Measurements from ENCODE around the gene LFNG. TPM values are rescaled to one million over a fixed set of nuclear protein-coding genes. Genes with fewer than 3 reads are reported as not detected.

LFNG gene
- polyA plus RNA-seq, 4 donors: 10.5 to 39.3 (median 17.5) TPM

DNA sequence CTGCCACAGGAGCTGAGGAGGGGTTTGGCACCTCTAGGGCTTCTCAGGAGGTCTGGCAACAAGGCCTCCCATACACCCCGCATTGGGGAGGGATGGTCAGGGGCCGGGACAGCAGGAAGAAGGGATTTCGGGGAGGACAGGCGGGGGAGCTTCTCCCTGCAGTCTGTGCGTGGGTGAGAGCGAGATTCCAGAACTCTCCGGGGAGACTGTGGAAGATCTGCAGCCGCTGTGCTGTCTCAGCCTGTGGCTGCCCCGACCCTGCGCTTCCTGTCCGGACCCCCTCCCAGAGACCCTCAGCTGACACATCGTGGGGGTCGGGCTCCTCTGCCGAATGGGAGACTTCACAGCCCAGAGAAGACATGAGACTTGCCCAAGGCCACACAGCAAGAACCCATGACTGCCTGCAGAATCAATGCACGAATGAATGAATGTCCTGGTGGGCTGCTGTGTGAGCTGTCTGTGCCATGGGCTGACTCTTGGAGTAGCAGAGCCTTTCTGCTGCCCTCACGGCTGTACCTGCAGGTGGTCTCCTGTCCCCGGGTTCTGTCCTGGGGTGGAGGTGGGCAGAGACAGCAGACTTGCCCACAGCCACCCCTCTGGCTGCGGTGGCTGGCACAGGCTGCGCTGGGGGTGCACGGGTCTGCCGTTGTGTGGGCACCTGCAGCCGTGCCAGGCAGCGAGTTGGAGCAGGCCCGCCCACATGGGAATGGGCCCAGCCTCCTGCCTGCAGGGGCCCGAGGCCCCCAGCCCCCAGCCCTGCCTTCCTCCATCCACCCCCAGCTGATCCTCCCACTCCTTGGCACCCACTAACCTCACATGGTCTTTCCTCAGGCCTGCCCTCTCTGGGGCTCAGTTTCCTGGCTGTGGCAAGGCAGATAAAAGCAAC lies 16.3 kb upstream of the LFNG start:
- Histone ChIP-seq H3K4me3 (ENCODE audit: low read depth in 1 of 3, low read length in 3 of 3) (no peak overlapping the region), H3K4me1 (ENCODE audit: control insufficient read depth in 3 of 3, insufficient read depth in 2 of 3, low read depth in 1 of 3, low read length in 2 of 3) (peaks cover 0 to 4% (median 0%) of the 10 kb centered on the region in 3 donors), H3K27ac (ENCODE audit: low read depth in 1 of 3, low read length in 2 of 3) (no peak overlapping the region), H3K27me3 (ENCODE audit: control insufficient read depth in 3 of 3, insufficient read depth in 3 of 3, low read length in 3 of 3) (no peaks in the 10 kb centered on the region), H3K9me3 (ENCODE audit: control insufficient read depth in 2 of 2, insufficient read depth in 1 of 2, low read depth in 1 of 2, low read length in 1 of 2) (no peaks in the 10 kb centered on the region), H3K36me3 (ENCODE audit: control insufficient read depth in 3 of 3, insufficient read depth in 2 of 3, low read depth in 1 of 3, low read length in 3 of 3) (no peaks in the 10 kb centered on the region)
- FAIRE-seq (no peak), DNase-seq (no peak)
- 68 to 77% (median 77%) methylated on average over 23 to 25 of the region's 25 CpGs for WGBS, 3 donors

GRCh38 chr7:2504128-2504888 lies 15.3 kb upstream of the LFNG start:
- no peak overlapping the region for H3K27ac ChIP-seq (ENCODE audit: low read depth in 1 of 3, low read length in 2 of 3)
- no peak overlapping the region for H3K4me3 ChIP-seq (ENCODE audit: low read depth in 1 of 3, low read length in 3 of 3)
- 74 to 89% (median 88%) methylated on average over 14 to 21 of the region's 21 CpGs for WGBS, 3 donors
- H3K9me3 ChIP-seq (ENCODE audit: control insufficient read depth in 2 of 2, insufficient read depth in 1 of 2, low read depth in 1 of 2, low read length in 1 of 2): no peaks in the 10 kb centered on the region
- H3K4me1 ChIP-seq (ENCODE audit: control insufficient read depth in 3 of 3, insufficient read depth in 2 of 3, low read depth in 1 of 3, low read length in 2 of 3): peaks cover 0 to 11% (median 2%) of the 10 kb centered on the region in 3 donors
- no peaks in the 10 kb centered on the region for H3K27me3 ChIP-seq (ENCODE audit: control insufficient read depth in 3 of 3, insufficient read depth in 3 of 3, low read length in 3 of 3)
- FAIRE-seq (no peak), DNase-seq (no peak)
- H3K36me3 ChIP-seq (ENCODE audit: control insufficient read depth in 3 of 3, insufficient read depth in 2 of 3, low read depth in 1 of 3, low read length in 3 of 3): no peaks in the 10 kb centered on the region

- Histone ChIP-seq H3K36me3 (ENCODE audit: control insufficient read depth in 3 of 3, insufficient read depth in 2 of 3, low read depth in 1 of 3, low read length in 3 of 3) (no peaks in the 10 kb centered on the region), H3K27me3 (ENCODE audit: control insufficient read depth in 3 of 3, insufficient read depth in 3 of 3, low read length in 3 of 3) (no peaks in the 10 kb centered on the region), H3K9me3 (ENCODE audit: control insufficient read depth in 2 of 2, insufficient read depth in 1 of 2, low read depth in 1 of 2, low read length in 1 of 2) (no peaks in the 10 kb centered on the region), H3K27ac (ENCODE audit: low read depth in 1 of 3, low read length in 2 of 3) (no peak overlapping the region), H3K4me3 (ENCODE audit: low read depth in 1 of 3, low read length in 3 of 3) (no peak overlapping the region), H3K4me1 (ENCODE audit: control insufficient read depth in 3 of 3, insufficient read depth in 2 of 3, low read depth in 1 of 3, low read length in 2 of 3) (peaks cover 0 to 11% (median 2%) of the 10 kb centered on the region in 3 donors)
- FAIRE-seq (no peak), DNase-seq (no peak)
- WGBS, 3 donors: 82 to 92% (median 90%) methylated on average over 16 to 19 of the region's 19 CpGs
Observed at GRCh38 chr7:2504889-2505375, 14.6 kb upstream of the LFNG start.

DNA sequence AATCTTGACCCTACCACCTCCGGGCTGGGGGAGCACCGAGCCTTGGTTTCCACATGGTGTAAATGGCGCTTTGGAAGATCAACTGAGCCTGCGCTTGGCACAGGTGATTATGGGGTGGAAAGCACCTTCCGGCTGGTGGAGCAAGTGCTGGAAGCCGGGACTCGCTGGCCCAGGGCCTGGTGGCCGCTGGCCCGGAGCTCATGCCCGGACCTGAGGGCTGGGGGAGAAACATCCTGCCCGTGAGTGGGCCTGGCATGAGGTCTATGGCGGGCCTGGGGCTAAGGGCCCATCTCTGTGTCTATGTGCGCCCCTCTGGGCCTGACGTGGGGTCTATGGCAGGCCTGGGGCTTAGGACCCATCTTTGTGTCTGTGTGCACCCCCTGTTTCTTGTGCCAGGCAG lies 14.2 kb upstream of the LFNG start:
- DNase-seq (no peak), FAIRE-seq (no peak)
- H3K36me3 ChIP-seq (ENCODE audit: control insufficient read depth in 3 of 3, insufficient read depth in 2 of 3, low read depth in 1 of 3, low read length in 3 of 3): no peaks in the 10 kb centered on the region
- H3K4me3 ChIP-seq (ENCODE audit: low read depth in 1 of 3, low read length in 3 of 3): no peak overlapping the region
- H3K27ac ChIP-seq (ENCODE audit: low read depth in 1 of 3, low read length in 2 of 3): no peak overlapping the region
- 90 to 94% (median 94%) methylated on average over 12 to 14 of the region's 14 CpGs for WGBS, 3 donors
- no peaks in the 10 kb centered on the region for H3K27me3 ChIP-seq (ENCODE audit: control insufficient read depth in 3 of 3, insufficient read depth in 3 of 3, low read length in 3 of 3)
- peaks cover 0 to 13% (median 2%) of the 10 kb centered on the region in 3 donors for H3K4me1 ChIP-seq (ENCODE audit: control insufficient read depth in 3 of 3, insufficient read depth in 2 of 3, low read depth in 1 of 3, low read length in 2 of 3)
- H3K9me3 ChIP-seq (ENCODE audit: control insufficient read depth in 2 of 2, insufficient read depth in 1 of 2, low read depth in 1 of 2, low read length in 1 of 2): no peaks in the 10 kb centered on the region

DNA sequence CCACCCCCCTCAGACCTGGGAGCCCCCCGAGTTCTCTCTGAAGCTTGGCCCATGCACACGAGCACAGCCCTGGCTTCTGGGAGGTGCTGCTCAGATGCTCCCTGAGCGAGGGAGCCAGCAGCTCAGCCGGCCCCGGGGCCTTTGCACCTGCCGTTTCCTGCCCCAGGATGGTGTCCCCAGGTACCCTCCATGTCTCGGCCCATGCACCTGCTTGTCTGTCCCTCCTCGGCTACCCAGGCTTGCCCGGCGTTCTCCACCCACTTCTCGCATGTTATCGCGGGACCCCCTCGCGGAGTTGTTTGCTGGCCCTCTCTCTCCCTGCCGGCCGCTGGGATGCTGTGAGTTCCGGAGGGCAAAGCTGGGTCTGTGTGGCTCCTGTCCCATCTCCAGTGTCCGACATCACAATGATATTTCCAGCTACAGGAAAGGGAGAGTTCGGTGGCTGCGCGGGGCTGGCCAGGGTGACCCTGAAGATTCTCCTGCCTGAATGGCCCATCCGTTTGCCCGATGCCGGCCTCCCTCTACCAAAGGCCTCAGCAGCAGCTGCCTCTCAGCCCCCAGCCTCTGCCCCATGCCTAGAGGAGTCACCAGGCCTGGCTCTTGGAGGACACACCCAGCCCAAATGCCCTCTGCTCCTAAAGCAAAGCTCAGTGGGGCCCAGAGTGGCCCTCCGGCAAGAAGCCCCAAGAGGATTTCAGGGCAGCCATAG lies 12.2 kb upstream of the LFNG start:
- no peaks in the 10 kb centered on the region for H3K27me3 ChIP-seq (ENCODE audit: control insufficient read depth in 3 of 3, insufficient read depth in 3 of 3, low read length in 3 of 3)
- 84 to 88% (median 85%) methylated on average over 25 to 26 of the region's 26 CpGs for WGBS, 3 donors
- no peak for FAIRE-seq
- H3K4me3 ChIP-seq (ENCODE audit: low read depth in 1 of 3, low read length in 3 of 3): no peak overlapping the region
- H3K27ac ChIP-seq (ENCODE audit: low read depth in 1 of 3, low read length in 2 of 3): no peak overlapping the region
- no peaks in the 10 kb centered on the region for H3K36me3 ChIP-seq (ENCODE audit: control insufficient read depth in 3 of 3, insufficient read depth in 2 of 3, low read depth in 1 of 3, low read length in 3 of 3)
- peaks cover 3 to 31% (median 11%) of the 10 kb centered on the region in 3 donors for H3K4me1 ChIP-seq (ENCODE audit: control insufficient read depth in 3 of 3, insufficient read depth in 2 of 3, low read depth in 1 of 3, low read length in 2 of 3)
- DNase-seq: no peak
- H3K9me3 ChIP-seq (ENCODE audit: control insufficient read depth in 2 of 2, insufficient read depth in 1 of 2, low read depth in 1 of 2, low read length in 1 of 2): no peaks in the 10 kb centered on the region

GRCh38 chr7:2507917-2508306 lies 11.7 kb upstream of the LFNG start:
- Histone ChIP-seq H3K9me3 (ENCODE audit: control insufficient read depth in 2 of 2, insufficient read depth in 1 of 2, low read depth in 1 of 2, low read length in 1 of 2) (no peaks in the 10 kb centered on the region), H3K27me3 (ENCODE audit: control insufficient read depth in 3 of 3, insufficient read depth in 3 of 3, low read length in 3 of 3) (no peaks in the 10 kb centered on the region), H3K4me3 (ENCODE audit: low read depth in 1 of 3, low read length in 3 of 3) (no peak overlapping the region), H3K4me1 (ENCODE audit: control insufficient read depth in 3 of 3, insufficient read depth in 2 of 3, low read depth in 1 of 3, low read length in 2 of 3) (peaks cover 3 to 35% (median 11%) of the 10 kb centered on the region in 3 donors), H3K27ac (ENCODE audit: low read depth in 1 of 3, low read length in 2 of 3) (peak overlapping the region in 1 of 3 donors; percentile 41), H3K36me3 (ENCODE audit: control insufficient read depth in 3 of 3, insufficient read depth in 2 of 3, low read depth in 1 of 3, low read length in 3 of 3) (no peaks in the 10 kb centered on the region)
- no peak for FAIRE-seq
- DNase-seq: no peak
- 84 to 90% (median 88%) methylated on average over 6 of the region's 6 CpGs for WGBS, 3 donors

DNA sequence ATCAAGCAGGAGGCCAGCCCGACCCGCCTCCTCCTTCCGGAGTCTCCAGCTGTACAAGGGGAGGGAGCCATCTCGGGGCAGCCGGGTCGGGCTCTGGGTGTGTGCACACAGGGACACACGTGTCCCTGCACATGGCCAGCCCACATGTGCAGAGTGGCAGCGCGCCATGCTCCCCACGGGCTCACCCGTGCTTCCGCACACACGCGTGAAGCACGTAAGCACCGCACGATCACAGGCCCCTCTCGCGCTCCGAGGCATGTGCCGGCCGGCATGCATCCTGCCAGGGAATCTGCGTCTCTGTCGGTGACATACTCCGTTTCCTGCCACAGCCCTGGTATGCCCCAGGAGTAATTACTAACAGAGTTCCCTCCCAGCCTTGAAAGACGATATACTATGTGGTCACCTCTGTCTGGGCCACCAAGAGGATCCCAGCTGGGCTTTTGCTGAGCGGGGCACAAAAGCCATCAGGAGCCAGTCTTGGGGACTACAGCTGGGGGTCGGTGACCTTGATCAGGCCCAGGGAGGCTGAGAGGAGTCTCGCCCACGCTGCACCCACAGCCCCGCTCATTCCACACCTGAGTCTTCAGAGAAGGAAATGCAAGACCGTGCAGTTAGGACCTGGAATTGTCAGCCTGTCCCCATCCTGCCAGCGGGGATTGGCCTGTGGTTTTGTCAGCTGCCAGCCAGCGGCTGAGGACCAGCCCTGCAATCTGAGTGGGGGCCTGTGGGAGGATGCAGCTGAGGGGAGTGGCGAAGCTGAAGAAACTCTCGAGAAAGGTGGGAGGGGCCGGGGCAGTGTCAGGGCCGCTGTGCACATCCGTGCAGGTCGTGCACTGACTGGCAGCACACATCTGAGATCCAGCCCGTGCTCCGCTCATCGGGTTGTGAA lies 11.0 kb upstream of the LFNG start:
- no peak for DNase-seq
- FAIRE-seq: no peak
- WGBS, 3 donors: 54 to 67% (median 56%) methylated on average over 41 to 43 of the region's 43 CpGs
- Histone ChIP-seq H3K27me3 (ENCODE audit: control insufficient read depth in 3 of 3, insufficient read depth in 3 of 3, low read length in 3 of 3) (no peaks in the 10 kb centered on the region), H3K9me3 (ENCODE audit: control insufficient read depth in 2 of 2, insufficient read depth in 1 of 2, low read depth in 1 of 2, low read length in 1 of 2) (no peaks in the 10 kb centered on the region), H3K4me1 (ENCODE audit: control insufficient read depth in 3 of 3, insufficient read depth in 2 of 3, low read depth in 1 of 3, low read length in 2 of 3) (peaks cover 3 to 35% (median 11%) of the 10 kb centered on the region in 3 donors), H3K27ac (ENCODE audit: low read depth in 1 of 3, low read length in 2 of 3) (peak overlapping the region in 1 of 3 donors; percentile 41), H3K36me3 (ENCODE audit: control insufficient read depth in 3 of 3, insufficient read depth in 2 of 3, low read depth in 1 of 3, low read length in 3 of 3) (no peaks in the 10 kb centered on the region), H3K4me3 (ENCODE audit: low read depth in 1 of 3, low read length in 3 of 3) (no peak overlapping the region)
